OCI-LY1 (cell line): ENCODE measurements around the gene MPP7.

Source experiments
- H2AFZ ChIP-seq: fragments of 200-600 bp; sonication (generic), shearing (Covaris generic); 2 replicates; pipeline ENCODE4 v1.6.0; 2014; ENCODE audit warnings: antibody characterized with exemption, mild to moderate bottlenecking, low read length
- H3F3A ChIP-seq: fragments of 200-600 bp; sonication (generic), shearing (Covaris generic); 2 replicates; pipeline ENCODE4 v1.6.0; 2014; ENCODE audit warnings: mild to moderate bottlenecking, antibody characterized with exemption, low read length, moderate library complexity; ENCODE audit not compliant: insufficient read depth
- H3K27ac ChIP-seq: fragments of 200-600 bp; sonication (generic); 2 replicates; pipeline ENCODE4 v1.5.1; 2014; ENCODE audit warnings: low read length, mixed run types, mild to moderate bottlenecking, low read depth; ENCODE audit not compliant: poor library complexity, severe bottlenecking
- H3K27me3 ChIP-seq: fragments of 200-600 bp; sonication (generic); 2 replicates; pipeline ENCODE4 v1.6.0; 2014; ENCODE audit warnings: antibody characterized with exemption, mild to moderate bottlenecking, low read length, moderate library complexity; ENCODE audit not compliant: insufficient read depth
- H3K36me3 ChIP-seq: fragments of 200-600 bp; sonication (generic); 2 replicates; pipeline ENCODE4 v1.6.1; 2014; ENCODE audit warnings: mild to moderate bottlenecking, antibody characterized with exemption, low read length, moderate library complexity, mixed read lengths; ENCODE audit not compliant: insufficient read depth
- H3K4me1 ChIP-seq: fragments of 200-600 bp; sonication (generic); 2 replicates; pipeline ENCODE4 v1.5.1; 2014; ENCODE audit warnings: mild to moderate bottlenecking, low read length, moderate library complexity; ENCODE audit not compliant: insufficient read depth, severe bottlenecking
- H3K4me2 ChIP-seq: fragments of 200-600 bp; sonication (generic), shearing (Covaris generic); 2 replicates; pipeline ENCODE4 v1.6.1; 2014; ENCODE audit warnings: low read length
- H3K4me3 ChIP-seq: fragments of 200-600 bp; sonication (generic); 2 replicates; pipeline ENCODE4 v1.5.1; 2014; ENCODE audit warnings: low read length, low read depth, mild to moderate bottlenecking, mixed read lengths; ENCODE audit not compliant: poor library complexity, severe bottlenecking
- H3K79me2 ChIP-seq: fragments of 200-600 bp; shearing (Covaris generic); 2 replicates; pipeline ENCODE4 v1.6.1; 2016; ENCODE audit warnings: mixed run types, low read length, mixed read lengths; ENCODE audit not compliant: insufficient read depth
- H3K9ac ChIP-seq: fragments of 200-600 bp; sonication (generic), shearing (Covaris generic); 2 replicates; pipeline ENCODE4 v1.6.1; 2014; ENCODE audit warnings: mild to moderate bottlenecking, low read length, mixed read lengths
- H3K9me2 ChIP-seq: fragments of 200-600 bp; sonication (generic), shearing (Covaris generic); 2 replicates; pipeline ENCODE4 v1.6.1; 2014; ENCODE audit warnings: low read depth, mild to moderate bottlenecking, low read length, mixed read lengths
- H3K9me3 ChIP-seq: fragments of 200-600 bp; shearing (Covaris generic); 2 replicates; pipeline ENCODE4 v1.6.1; 2014; ENCODE audit warnings: low read length, mixed read lengths
- H4K20me1 ChIP-seq: fragments of 200-600 bp; sonication (generic), shearing (Covaris generic); 2 replicates; pipeline ENCODE4 v1.6.0; 2016; ENCODE audit warnings: mild to moderate bottlenecking, low read length; ENCODE audit not compliant: insufficient read depth
- EZH2 ChIP-seq: fragments of 200-600 bp; sonication (generic), shearing (Covaris generic); IDR thresholded peaks from 2 replicates; pipeline ENCODE4 v1.8.0; 2017; ENCODE audit warnings: borderline replicate concordance, mixed run types, mild to moderate bottlenecking, antibody characterized with exemption, low read length, moderate library complexity, mixed read lengths
- TF ChIP-seq, protein P1 (sequence below): fragments of 200-600 bp; sonication (generic), shearing (Covaris generic); IDR thresholded peaks from 2 replicates; pipeline ENCODE4 v1.5.1; 2017; ENCODE audit warnings: mild to moderate bottlenecking, antibody characterized with exemption, low read length, moderate library complexity, mixed read lengths

MPP7 gene

DNA sequence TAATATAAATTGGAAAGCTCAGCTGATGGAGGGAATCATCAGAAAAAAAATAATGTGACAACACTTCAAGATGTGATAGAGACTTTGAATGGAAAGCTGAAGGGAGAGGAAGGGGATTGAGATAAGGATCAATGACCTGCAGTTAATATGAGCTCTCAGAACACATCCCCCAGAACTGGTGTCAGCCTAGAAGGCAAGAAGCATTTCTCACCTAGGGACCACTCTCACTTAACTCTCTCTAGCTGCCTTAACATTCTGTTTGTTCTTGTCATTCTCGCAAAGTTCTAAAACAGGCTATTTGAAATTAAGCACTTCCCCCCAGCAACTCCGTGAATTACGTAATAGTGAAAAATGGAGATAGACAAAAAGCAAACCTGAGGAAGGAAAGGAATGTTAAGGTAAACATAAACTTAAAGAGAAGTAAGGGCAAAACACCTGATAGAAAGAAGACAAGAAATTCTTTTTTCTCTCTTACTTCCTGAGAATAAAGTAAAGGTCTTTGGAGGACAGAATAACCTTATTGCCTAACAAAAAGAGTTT lies 1.2 kb upstream of the MPP7 start:
- Histone ChIP-seq H3K9me3 (no peaks in the 10 kb centered on the region), H3K27ac (no peak overlapping the region), H3K79me2 (no peaks in the 10 kb centered on the region), H3K9me2 (no peaks in the 10 kb centered on the region), H2AFZ (no peak overlapping the region), H3K36me3 (no peaks in the 10 kb centered on the region), H3K9ac (no peak overlapping the region), H4K20me1 (no peaks in the 10 kb centered on the region), H3K27me3 (no peaks in the 10 kb centered on the region), H3K4me1 (no peaks in the 10 kb centered on the region), H3F3A (no peaks in the 10 kb centered on the region), H3K4me2 (no peak overlapping the region), H3K4me3 (no peak overlapping the region)
- no peak for TF ChIP-seq EZH2
- TF ChIP-seq, protein P1, sequence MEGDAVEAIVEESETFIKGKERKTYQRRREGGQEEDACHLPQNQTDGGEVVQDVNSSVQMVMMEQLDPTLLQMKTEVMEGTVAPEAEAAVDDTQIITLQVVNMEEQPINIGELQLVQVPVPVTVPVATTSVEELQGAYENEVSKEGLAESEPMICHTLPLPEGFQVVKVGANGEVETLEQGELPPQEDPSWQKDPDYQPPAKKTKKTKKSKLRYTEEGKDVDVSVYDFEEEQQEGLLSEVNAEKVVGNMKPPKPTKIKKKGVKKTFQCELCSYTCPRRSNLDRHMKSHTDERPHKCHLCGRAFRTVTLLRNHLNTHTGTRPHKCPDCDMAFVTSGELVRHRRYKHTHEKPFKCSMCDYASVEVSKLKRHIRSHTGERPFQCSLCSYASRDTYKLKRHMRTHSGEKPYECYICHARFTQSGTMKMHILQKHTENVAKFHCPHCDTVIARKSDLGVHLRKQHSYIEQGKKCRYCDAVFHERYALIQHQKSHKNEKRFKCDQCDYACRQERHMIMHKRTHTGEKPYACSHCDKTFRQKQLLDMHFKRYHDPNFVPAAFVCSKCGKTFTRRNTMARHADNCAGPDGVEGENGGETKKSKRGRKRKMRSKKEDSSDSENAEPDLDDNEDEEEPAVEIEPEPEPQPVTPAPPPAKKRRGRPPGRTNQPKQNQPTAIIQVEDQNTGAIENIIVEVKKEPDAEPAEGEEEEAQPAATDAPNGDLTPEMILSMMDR, result no peak

DNA sequence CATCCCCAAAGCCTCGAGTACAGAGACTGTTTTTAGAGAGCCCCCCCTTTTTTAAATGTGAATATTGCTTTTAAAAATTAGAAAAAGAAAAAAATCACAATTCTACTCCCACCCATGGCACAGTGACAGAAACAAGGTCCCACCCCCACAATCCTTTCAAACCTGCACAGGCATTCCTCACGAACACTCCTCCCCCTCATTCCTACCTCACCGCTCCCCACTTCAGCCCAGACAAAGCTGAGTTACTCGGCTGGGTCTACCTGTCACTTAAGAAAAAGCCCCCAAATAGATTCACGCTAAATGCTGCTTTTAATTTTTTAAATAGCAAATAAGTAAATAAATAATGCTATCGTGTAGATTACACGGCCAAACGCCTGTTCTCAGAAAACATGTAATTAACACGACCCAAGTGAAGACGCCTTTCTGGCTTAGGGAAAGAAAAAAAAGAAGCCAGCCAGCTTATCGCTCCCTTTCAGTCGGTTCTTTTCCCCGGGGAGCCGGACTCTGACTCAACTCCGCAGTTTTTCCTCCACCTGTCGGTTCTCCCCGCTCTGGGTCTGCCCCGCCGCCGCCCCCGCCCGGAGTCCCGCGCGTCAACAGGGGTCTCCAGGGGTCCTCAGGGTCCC lies 739 bp downstream of the MPP7 start:
- Histone ChIP-seq H3K27ac (no peak overlapping the region), H3K27me3 (no peaks in the 10 kb centered on the region), H3F3A (no peaks in the 10 kb centered on the region), H3K36me3 (no peaks in the 10 kb centered on the region), H3K79me2 (no peaks in the 10 kb centered on the region), H3K9me2 (no peaks in the 10 kb centered on the region), H3K4me3 (peak overlapping the region; percentile 58), H3K4me2 (peak overlapping the region; percentile 73), H3K9me3 (no peaks in the 10 kb centered on the region), H3K4me1 (no peaks in the 10 kb centered on the region), H4K20me1 (no peaks in the 10 kb centered on the region), H2AFZ (no peak overlapping the region), H3K9ac (no peak overlapping the region)
- TF ChIP-seq, protein P1, result no peak
- no peak for TF ChIP-seq EZH2

DNA sequence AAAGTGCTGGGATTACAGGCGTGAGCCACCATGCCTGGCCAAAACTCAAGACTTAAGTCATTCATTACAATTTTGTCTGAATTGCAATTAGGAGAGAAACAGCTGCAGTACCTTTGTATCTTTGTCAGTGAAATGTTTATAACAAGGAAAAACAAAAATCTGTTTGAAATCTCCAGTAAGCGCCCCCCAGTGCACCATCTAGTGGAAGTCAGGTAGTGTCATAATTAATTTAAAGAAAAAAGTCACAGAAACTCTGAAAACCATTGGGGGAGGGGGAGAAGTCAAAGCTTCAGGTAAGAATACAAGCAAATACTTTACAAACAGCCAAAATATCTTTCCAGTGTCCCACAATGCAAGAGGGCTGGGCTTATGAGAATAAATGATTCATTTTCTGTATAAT lies 2.8 kb downstream of the MPP7 start:
- no peaks in the 10 kb centered on the region for H4K20me1 ChIP-seq
- no peak overlapping the region for H3K4me2 ChIP-seq
- H3K4me1 ChIP-seq, result no peaks in the 10 kb centered on the region
- H3K79me2 ChIP-seq, result no peaks in the 10 kb centered on the region
- no peaks in the 10 kb centered on the region for H3K36me3 ChIP-seq
- H3K27ac ChIP-seq, result no peak overlapping the region
- no peaks in the 10 kb centered on the region for H3K9me3 ChIP-seq
- no peaks in the 10 kb centered on the region for H3F3A ChIP-seq
- no peaks in the 10 kb centered on the region for H3K27me3 ChIP-seq
- TF ChIP-seq, protein P1, result peak; percentile 20; the same call in 1 of the 2 replicates
- no peak for TF ChIP-seq EZH2
- H3K9ac ChIP-seq, result no peak overlapping the region
- H2AFZ ChIP-seq, result no peak overlapping the region
- no peak overlapping the region for H3K4me3 ChIP-seq
- H3K9me2 ChIP-seq, result no peaks in the 10 kb centered on the region
